ENCODE data around the gene CLCA2.

GRCh38 chr1:86375688-86376087 lies 48.3 kb upstream of the CLCA2 start:
- TF ChIP-seq CTCF (IDR thresholded peaks at IDR 0.05) (no peak), POLR2A (IDR thresholded peaks at IDR 0.05) (no peak)

Data from suprapubic skin (tissue), 3 donors.